Ishikawa (cell line): ENCODE measurements around the gene CCDC177.

Experiments used
- CEBPB ChIP-seq: IDR thresholded peaks from 2 replicates; pipeline ENCODE4 v1.6.1; 2012
- CREB1 ChIP-seq: IDR thresholded peaks from 2 replicates; pipeline ENCODE4 v1.6.1; 2012; ENCODE audit warnings: low read depth
- EGR1 ChIP-seq: IDR thresholded peaks from 2 replicates; pipeline ENCODE4 v1.6.1; 2012
- EP300 ChIP-seq: IDR thresholded peaks from 2 replicates; pipeline ENCODE4 v1.6.1; 2012; ENCODE audit warnings: borderline replicate concordance
- FOXM1 ChIP-seq: IDR thresholded peaks from 2 replicates; pipeline ENCODE4 v1.6.1; 2012; ENCODE audit warnings: low read depth, borderline replicate concordance
- MAX ChIP-seq: IDR thresholded peaks from 2 replicates; pipeline ENCODE4 v1.6.1; 2012
- NFIC ChIP-seq: IDR thresholded peaks from 2 replicates; pipeline ENCODE4 v1.6.1; 2012
- RAD21 ChIP-seq: IDR thresholded peaks from 2 replicates; pipeline ENCODE4 v1.6.1; 2012; ENCODE audit warnings: low read depth
- REST ChIP-seq: IDR thresholded peaks from 2 replicates; pipeline ENCODE4 v1.6.1; 2012; ENCODE audit warnings: low read depth, mild to moderate bottlenecking
- TAF1 ChIP-seq: IDR thresholded peaks from 2 replicates; pipeline ENCODE4 v1.6.1; 2012; ENCODE audit warnings: low read depth, mild to moderate bottlenecking
- TCF12 ChIP-seq: IDR thresholded peaks from 2 replicates; pipeline ENCODE4 v1.6.1; 2012; ENCODE audit warnings: low read depth
- TEAD4 ChIP-seq: IDR thresholded peaks from 2 replicates; pipeline ENCODE4 v1.6.1; 2012
- USF1 ChIP-seq: IDR thresholded peaks from 2 replicates; pipeline ENCODE4 v1.6.1; 2012
- YY1 ChIP-seq: IDR thresholded peaks from 2 replicates; pipeline ENCODE4 v1.6.1; 2012; ENCODE audit warnings: low read depth
- ZBTB7A ChIP-seq: IDR thresholded peaks from 2 replicates; pipeline ENCODE4 v1.6.1; 2012; ENCODE audit warnings: low read depth

Gene CCDC177

GRCh38 chr14:69542311-69542710 lies 32.4 kb downstream of the CCDC177 start:
- TF ChIP-seq TCF12 (no peak), FOXM1 (no peak), TEAD4 (no peak), CEBPB (no peak), YY1 (no peak), EP300 (no peak), REST (no peak), RAD21 (no peak), USF1 (no peak), TAF1 (no peak), EGR1 (no peak), NFIC (no peak), CREB1 (no peak), ZBTB7A (no peak), MAX (no peak)

- TF ChIP-seq NFIC, result no peak
- TF ChIP-seq TEAD4, result no peak
- no peak for TF ChIP-seq FOXM1
- TF ChIP-seq EGR1, result no peak
- TF ChIP-seq TAF1, result no peak
- TF ChIP-seq REST, result no peak
- no peak for TF ChIP-seq USF1
- TF ChIP-seq EP300, result no peak
- no peak for TF ChIP-seq ZBTB7A
Observed at GRCh38 chr14:69540654-69541335, 33.9 kb downstream of the CCDC177 start.

GRCh38 chr14:69539631-69540410 lies 34.9 kb downstream of the CCDC177 start:
- TF ChIP-seq TAF1, result no peak
- peak; percentile 67 for TF ChIP-seq CEBPB

GRCh38 chr14:69538766-69539165 lies 35.9 kb downstream of the CCDC177 start:
- TF ChIP-seq TCF12, result no peak
- TF ChIP-seq ZBTB7A, result no peak
- TF ChIP-seq EP300, result no peak
- TF ChIP-seq MAX, result no peak
- TF ChIP-seq TEAD4, result no peak
- no peak for TF ChIP-seq EGR1
- no peak for TF ChIP-seq YY1
- TF ChIP-seq CREB1, result no peak
- TF ChIP-seq RAD21, result no peak
- TF ChIP-seq CEBPB, result no peak
- no peak for TF ChIP-seq NFIC
- no peak for TF ChIP-seq REST
- no peak for TF ChIP-seq USF1
- TF ChIP-seq TAF1, result no peak
- no peak for TF ChIP-seq FOXM1
